HG02981 (cell line): Measurements from ENCODE around the gene AOPEP.

Experiments used
- ATAC-seq: cut with Tn5 transposase; IDR thresholded peaks from one replicate; pipeline ENCODE4 v1.9.1; 2021; ENCODE audit warnings: mild to moderate bottlenecking, moderate library complexity; ENCODE audit not compliant: unreplicated experiment

AOPEP gene

DNA sequence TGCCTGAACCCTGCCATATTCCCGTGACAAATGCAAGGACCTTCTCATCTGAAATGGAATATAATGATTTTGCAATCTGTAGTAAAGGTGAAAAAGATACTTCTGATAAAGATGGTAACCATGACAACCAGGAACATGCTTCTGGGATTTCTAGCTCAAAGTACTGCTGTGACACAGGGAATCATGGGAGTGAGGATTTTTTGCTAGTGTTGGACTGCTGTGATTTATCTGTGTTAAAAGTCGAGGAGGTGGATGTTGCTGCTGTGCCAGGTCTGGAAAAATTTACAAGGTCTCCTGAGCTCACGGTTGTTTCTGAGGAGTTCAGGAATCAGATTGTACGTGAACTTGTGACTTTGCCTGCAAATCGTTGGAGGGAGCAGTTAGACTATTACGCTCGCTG is 33.5 kb downstream of the AOPEP start:
- ATAC-seq: no peak

DNA sequence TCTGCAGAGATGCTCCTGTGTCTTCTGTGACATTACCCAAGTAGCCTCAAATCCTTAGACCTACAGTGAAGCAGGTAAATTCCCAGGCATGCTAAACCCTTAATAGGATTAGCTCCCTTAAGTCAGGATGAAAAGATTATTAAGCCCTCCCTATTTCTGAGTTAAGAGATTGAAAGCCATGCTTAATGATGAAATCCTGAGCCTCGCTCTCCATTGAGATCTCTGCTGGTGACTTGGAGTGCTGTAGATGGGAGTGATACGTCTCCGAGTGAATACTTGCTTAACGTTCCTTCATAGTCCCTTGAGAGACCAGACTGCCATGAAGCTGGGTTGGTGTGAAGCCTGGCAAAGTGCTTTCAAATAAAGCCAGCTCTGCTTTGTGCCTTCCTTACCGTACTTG is 34.2 kb downstream of the AOPEP start:
- ATAC-seq: no peak

DNA sequence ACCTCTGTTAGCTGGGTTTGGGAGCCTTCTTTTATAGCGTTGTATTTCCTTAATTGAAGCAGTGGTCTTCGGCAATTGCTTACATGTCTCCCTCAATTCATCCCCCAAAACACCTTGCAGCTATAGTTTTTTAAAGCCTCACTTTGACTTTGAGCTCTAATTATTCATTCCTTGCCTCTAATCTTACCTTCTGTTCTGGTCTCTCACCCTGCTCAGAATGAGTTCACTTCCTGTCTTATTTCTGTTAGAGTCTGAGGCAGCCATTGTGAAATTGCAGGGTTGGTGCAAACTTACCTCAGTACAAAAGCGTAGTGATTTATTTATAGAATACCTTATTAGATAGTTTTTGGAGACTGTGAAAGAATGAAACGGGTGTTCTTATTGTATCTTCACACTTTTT is 35.0 kb downstream of the AOPEP start:
- no peak for ATAC-seq

DNA sequence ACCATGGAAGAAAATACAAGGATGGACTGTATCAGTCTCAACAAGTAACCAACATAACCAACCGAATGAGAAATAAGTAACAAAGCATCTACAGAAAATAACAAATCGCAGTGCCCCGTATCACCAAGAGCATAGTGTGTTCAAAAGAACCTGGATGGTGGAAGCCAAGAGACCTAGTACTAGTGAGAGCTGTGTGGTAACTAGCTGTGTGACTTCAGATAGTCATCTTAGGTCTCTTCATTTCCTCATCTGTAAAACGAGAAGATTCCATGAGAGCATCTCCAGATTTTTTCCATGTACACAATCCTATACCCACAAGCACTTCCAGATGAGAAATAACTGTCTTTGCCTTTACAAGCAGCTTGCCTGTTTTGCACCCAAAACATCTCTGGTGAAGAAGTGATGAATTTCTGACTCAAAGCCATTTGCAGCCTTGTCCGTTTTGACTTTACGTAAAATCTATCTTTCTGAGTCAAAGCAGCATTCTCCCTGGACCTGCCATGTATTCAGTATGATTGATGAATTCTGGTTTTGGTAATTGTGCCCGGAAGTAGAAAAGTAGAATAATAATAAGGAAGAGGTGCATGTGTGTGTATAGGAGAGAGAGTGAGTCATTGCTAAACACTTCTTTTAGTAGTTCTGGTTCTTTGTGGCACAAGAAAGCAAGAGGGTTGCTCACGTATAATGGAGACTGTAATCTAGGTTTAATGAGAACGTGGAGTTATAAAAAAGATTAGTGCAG is 41.0 kb downstream of the AOPEP start:
- no peak for ATAC-seq

DNA sequence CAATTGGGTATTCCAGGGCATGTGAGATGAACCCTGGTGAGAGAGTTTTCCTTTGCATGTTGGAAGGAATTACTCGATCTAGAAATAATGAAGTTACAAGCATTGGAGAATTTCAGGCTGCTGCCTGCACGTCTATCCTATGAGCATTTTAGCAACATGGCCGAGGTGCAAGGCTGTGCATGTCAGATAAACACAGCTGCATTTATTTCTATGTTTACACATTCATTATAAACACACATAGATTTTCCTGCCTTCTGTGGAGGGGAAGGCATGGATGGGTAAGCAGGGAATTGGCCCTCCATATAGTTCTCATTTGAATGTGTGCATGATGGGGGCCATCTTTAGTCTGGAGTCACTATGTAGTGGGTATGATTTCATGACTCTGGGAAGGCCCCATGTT is 42.3 kb downstream of the AOPEP start:
- ATAC-seq: no peak

DNA sequence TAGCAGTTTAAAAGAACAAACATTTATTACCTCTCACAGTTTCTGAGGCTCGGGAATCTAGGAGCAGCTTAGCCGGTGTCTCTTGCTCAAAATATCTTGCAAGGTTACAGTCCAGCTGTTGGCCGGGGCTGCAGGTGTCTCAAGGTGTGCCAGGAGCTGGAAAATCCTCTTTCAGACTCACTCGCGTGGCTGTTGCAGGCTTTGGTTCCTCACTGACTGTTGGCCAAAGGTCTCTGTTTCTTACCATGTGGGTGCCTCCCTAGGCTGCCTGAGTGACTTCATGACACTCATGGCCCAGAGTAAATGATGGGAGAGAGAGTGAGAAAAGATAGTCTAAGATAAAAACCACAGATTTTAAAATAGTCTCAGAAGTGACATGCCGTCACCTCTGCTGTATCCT is 43.8 kb downstream of the AOPEP start:
- ATAC-seq: no peak

DNA sequence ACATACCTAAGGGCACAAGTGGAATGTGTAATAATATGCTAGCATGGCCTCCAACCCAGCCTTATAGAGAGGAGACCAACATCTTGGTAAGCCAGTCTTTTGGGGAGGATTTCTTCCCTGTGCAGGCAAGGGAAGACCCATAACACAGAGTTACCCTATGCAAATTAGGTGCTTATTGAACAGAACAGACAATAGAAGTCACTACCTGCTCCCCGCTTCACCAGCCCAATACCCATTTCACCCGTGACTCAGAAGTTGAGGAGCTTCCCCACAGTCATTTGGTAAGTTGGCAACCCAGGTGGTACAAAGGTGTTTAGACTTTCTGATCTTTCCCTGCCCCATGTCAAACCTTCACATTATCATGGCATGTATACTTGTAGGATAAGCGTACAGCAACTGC is 44.6 kb downstream of the AOPEP start:
- no peak for ATAC-seq

DNA sequence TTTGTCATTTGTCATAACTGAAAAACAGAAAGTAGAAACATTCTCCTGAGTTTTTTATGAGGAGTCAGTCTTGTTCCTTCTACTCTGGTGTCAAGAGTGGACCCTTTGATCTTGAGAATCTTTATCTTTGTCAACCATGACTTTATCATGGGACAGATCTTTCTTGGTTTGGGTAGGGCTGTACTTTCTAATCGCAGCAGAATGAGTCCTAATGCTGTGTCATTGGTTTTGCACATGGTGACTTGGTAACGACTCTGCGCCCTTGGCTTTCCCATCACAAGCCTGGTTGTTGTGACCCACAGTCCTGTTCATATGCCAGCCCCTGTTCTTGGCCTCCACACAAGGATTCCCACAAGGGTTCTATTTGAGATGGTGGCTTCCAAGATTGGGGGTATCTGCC is 45.6 kb downstream of the AOPEP start:
- ATAC-seq: no peak

DNA sequence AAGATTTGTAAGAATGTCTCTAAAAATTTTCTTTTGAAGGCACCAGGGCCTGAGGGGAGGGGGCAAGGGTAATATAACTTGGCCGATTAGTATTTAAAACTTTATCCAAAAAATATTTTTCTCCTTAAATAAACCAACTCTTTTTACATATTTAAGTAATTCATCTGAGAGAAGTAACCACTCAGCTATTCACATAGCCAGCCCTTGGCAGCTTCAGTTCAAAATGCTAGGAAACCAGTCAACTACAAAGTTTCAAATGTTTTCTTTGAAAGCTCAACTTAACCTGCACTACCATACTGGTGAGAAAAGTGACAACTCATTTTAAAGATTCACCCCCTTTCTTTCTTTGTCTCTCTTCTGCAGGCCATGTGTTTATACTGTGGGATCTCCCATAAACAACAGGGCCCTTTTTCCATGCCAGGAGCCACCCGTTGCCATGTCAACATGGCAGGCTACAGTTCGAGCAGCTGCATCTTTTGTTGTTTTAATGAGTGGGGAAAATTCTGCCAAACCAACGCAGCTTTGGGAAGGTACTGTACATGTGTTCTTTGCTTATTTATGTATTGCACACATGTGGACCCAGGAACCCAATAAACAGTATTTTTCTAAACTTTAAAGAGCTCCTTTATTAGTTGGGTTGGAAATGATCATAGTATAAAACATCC is 46.3 kb downstream of the AOPEP start:
- ATAC-seq: no peak

DNA sequence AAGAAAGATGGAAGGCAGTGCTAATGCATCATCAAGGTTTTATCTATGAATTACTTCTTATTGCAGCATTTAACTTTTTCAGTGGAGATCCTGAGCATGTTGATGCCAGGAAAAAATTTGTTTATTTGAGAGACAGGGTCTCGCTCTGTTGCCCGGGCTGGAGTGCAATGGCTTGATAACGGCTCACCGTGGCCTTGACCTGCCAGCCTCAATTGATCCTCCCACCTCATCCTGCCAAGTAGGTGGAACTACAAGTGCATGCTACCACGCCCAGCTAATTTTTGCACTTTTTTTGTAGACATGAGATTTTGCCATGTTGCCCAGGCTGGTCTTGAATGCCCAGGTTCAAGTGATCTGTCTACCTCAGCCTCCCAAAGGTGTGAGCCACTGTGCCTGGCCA is 47.2 kb downstream of the AOPEP start:
- no peak for ATAC-seq

DNA sequence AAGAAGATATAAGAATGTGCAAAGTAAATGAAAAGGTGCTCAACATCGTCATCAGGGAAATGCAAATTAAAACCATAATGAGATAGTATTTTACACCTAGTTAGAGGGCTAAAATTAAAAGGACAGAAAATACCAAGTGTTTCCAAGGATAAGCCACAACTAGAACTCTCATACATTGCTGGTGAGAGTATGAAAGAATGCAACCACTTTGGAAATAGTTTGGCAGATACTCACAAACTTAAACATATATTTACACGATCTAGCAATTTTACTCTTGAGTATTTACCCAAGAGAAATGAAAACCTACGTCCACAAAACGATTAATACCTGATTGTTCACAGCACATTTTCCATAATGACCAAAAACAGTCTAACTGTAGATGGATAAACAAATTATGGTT is 51.5 kb downstream of the AOPEP start:
- ATAC-seq: no peak

DNA sequence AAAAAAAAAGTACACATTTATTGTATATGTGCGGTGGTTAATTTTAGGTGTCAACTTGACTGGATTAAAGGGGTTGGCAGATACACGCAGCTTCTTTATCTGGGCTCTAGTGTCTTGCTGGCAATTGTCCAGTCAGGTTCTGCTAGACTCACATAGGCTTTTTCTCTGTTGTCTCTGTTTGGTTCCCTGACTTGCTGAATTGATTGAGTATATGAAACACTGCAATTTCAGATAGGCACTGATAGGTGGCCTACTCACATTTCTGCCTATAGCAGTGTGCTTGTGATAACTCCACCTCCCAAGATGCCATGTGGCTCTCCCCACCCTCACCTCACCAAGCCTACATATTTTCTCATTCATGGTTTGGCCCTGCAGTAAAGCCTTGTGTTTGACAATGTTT is 52.5 kb downstream of the AOPEP start:
- no peak for ATAC-seq

DNA sequence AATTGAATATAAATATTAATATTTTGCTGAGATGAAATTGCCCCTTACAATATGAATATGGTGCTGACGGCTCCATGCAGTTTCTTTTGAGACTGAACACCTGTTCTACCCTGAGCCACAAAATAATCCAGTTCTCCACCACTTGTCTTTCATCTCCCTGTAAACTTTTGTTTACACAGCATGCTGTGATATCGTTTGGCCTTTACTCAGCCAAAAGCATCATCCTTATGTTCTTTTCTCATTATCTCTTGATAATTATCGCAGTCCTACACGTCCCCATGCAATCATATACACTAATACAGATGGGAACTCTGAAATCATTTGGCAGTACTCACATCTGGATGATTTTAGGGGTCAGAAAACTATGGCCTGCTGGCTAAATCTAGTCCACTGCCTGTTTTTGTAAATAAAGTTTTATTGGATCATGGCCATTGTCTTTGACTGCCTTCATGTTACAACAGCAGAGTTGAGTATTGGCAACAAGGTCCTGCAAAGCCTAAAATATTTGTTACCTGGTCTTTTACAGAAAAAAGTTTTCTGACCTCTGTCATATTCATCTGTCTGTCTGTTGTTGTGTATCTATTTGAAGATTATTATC is 53.3 kb downstream of the AOPEP start:
- no peak for ATAC-seq

DNA sequence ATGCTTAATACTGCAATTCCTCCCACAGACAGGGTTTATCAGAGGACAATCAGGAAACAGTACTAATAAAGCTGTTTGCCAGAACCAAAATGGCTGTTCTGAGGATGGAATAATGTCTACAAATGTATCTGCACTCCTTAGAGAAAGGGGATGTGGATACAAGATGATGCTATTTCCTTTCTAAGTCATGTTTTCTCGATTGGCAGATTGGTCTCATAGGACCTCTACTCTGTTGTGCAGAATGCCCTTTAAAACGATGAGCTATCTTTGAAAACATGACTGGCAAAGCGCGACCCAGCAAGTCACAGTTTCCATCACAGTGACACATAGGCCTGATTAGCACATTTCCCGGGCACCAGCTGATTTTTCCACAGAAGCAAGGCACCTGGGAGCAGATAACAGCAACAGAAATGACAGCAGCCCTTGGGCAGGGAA is 54.0 kb downstream of the AOPEP start:
- no peak for ATAC-seq

DNA sequence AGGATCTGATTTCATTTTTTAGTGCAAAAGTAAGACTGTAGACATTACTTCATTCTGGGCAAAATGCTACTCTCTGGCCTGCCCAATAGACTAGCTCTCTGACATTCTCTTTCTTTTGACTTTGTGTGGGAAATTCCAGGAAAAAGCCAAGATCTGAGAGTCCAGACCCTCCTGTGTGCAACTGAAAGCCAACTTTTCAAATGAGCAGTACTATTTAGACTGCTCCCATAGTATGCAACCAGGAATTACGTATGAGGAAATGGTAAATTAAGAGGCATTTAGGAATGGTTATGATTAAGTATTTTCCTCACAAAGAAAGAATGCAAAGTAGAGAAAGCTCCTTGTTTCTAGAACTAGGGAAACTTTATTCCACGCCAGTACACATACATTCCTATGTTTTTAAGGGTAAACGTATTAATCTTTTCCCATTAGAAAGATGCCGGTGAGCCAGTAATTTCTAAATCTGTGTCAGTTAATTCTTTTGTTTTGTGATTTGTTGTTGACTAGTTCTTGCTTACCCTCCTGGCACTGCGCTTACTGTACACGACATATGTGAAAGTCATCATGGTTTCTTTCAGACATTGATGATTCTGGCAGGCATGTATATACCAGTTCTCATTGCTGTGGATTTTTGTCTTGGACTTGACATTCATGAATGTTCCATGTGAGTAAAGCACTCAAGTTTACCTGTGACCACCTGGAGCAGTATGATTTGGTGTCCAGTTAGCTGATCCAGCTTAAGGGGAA is 56.0 kb downstream of the AOPEP start:
- ATAC-seq: no peak

DNA sequence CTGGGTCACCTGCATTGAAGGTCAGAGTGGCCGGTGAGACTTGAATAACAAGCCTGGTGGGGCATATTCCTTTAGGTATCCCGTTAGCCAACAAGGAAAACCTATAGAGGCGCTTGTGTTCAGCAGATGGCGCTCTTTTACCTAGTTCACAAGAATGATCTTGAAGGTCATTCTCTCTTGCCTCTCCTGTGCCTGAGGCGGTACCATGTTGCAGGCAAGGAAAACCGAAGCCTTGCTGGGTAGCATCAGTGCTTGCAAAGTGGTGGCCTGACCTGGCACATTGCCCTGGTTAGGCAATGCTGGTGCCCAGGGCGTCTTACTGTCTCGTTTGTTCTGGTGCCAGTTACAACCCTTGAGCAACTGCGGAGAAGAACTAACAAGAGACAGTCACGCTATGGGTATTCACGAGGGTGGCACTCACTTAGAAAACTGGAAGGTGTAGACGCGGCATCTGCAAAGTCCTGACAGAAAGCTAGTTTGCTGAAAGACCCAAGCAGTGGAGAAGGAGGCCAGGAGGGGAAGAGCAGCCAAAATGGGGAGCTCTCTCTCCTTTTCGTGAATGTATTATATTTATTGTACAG is 56.7 kb downstream of the AOPEP start:
- no peak for ATAC-seq

DNA sequence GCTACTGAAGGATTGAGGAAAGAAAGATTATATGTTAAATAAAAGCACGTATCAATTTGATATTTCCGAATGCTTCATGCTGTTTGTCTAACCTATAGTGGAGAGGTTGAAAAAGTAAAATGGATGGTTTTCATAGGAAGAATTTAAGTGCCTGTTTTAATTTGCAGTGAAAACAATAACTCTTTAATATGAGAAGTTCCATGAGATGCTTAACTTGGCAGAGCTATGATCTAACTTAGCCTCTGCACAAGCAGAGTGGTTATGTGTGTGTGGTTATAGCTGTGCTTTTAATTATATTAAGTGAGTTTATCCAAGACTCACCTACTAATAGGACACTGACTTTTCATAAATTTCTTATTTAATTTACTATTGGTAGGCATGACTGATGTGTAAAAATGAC is 57.4 kb downstream of the AOPEP start:
- no peak for ATAC-seq

DNA sequence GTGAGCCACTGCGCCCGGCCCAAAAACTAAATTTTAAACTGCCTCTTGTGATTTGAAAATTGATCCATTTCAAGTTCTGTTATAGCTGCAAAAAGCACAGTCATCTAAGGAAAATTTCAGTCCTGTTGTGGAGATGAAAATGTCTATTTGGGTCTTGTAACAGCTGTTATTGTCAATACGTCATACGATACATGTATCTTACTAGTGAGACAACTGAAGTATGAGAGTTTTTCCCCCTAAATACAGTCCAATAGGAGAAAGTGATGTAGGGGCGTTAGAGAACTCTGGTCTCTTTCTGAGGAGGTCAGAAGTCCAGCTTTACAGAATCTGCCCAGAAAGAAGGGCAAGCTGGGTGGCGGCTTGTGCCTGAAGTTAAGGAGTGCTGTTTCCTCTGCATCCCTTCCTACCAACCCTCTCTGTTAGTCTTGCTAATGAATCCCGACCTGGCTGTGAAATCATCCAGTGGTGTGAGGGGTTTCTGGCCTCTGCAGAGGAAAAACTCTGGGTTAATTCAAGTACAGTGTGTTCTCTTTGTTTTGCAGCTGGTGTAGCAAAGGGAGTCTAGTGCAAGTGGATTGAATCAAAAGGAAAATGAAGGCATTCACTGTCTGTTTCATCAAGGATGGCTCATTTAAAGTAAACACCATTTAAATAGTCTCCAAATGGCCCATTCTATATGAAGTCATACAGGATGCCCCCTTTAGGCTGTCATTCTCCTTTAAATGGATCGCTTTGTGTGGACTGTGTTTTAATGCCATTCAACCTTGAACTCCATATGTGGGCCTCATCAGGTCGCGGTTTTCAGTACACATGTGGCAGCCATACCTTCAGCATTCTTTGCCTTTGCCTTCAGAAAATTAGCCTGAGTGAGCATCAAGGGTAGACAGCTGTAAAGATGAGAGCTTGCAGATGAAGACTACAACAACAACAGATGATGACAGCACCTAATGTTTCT is 59.0 kb downstream of the AOPEP start:
- no peak for ATAC-seq

DNA sequence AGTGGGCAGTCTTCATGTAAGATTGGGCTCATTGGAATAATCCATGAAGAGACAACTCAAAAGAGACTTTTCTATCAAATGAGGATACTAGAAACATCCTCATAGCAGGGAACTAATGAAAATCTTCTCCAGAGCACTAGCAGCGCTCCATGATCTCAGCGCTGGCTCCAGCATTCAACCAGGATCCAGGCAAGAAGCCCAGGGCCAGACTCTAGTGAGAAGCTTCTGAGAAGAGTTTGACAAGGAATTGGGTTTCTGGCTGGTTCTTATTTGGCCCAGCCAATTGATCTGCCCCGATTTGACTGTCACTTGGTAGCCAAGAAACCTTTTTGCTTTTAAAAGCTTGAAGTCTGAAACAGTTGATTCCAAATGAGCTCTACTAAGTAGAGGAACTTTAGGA is 60.1 kb downstream of the AOPEP start:
- ATAC-seq: no peak

DNA sequence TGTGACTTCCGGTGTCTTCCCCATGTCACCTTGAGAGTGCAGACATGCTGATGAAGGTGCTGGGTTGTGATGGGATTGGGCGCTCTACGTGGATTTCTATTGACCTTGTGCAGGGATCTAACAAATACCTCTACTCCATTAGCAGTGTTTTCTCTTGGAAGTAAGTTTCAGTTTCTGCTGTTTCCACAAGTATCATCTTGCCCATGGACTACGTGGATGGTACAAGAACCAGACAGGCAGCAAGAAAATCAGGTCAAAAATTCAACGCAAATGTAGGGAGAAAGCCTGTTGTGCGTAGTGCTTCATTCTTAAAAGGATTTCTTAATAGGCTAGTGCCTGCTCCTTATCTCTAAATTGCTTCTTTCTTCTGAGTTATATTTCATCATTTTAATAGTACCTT is 60.8 kb downstream of the AOPEP start:
- no peak for ATAC-seq
